RPMI8226 (cell line): ENCODE measurements around the gene INTS2.
"Not testable (repeated sequence)": the region's sequence is repeated elsewhere in the genome, so short reads cannot be mapped to it uniquely, and the experiment has no call there.

Source experiments
- DNase-seq: peaks from one replicate; pipeline ENCODE4 v3.0.0-alpha.2; 2015

INTS2 gene, protein sequence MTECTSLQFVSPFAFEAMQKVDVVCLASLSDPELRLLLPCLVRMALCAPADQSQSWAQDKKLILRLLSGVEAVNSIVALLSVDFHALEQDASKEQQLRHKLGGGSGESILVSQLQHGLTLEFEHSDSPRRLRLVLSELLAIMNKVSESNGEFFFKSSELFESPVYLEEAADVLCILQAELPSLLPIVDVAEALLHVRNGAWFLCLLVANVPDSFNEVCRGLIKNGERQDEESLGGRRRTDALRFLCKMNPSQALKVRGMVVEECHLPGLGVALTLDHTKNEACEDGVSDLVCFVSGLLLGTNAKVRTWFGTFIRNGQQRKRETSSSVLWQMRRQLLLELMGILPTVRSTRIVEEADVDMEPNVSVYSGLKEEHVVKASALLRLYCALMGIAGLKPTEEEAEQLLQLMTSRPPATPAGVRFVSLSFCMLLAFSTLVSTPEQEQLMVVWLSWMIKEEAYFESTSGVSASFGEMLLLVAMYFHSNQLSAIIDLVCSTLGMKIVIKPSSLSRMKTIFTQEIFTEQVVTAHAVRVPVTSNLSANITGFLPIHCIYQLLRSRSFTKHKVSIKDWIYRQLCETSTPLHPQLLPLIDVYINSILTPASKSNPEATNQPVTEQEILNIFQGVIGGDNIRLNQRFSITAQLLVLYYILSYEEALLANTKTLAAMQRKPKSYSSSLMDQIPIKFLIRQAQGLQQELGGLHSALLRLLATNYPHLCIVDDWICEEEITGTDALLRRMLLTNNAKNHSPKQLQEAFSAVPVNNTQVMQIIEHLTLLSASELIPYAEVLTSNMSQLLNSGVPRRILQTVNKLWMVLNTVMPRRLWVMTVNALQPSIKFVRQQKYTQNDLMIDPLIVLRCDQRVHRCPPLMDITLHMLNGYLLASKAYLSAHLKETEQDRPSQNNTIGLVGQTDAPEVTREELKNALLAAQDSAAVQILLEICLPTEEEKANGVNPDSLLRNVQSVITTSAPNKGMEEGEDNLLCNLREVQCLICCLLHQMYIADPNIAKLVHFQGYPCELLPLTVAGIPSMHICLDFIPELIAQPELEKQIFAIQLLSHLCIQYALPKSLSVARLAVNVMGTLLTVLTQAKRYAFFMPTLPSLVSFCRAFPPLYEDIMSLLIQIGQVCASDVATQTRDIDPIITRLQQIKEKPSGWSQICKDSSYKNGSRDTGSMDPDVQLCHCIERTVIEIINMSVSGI

DNA sequence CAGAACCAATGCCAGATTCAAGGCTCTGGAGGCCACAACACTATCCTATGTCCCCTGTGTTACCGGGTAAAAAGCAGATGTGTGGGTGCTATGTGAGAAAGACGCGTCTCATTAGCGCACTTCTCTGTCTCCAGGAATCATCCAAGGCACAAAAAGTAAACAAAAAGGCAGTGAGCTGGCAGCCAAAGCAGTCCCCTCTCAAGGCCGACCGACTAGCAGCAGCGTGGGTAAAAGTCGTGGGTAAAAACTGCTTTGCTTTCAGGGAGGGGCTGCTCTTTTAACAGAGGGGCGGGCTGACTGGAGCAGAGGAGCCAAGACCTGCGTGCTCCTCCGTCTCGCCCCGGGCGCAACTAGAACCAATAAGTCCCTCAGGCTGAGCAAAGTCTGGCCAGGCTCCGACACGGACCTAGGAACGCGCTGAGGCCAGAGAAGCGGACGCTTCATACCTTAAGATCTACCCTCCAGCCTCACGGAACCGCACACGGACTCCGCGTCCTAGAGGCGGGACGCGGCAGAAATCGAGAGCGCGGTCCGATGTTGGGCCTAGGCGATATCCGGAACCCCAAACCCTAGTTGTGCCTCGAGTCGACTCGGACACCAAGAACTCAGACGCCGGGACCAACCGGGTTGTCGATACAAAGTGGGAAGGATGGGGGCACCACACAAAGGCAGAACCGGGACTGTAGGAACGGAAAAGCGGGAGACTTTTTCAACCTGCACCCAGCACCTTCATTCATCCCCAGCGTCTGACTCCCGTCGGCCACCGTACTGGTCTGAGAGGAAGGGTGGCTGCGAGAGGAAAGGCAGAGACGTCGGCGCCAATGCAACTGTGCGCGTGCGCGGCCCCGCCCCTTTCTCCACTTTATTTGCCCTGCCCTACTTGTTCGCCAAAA lies at the start of gene INTS2:
Gene INTS2, minus strand, starts transcription at position 775 of the 893 bp plus-strand sequence. CDS start 1,338 bp downstream, outside the sequence.
- peak; percentile 97 for DNase-seq

- DNase-seq, result no peak
Measured at GRCh38 chr17:61974115-61974514, 46.3 kb upstream of the INTS2 start.

- no peak for DNase-seq
Measured at GRCh38 chr17:61972311-61972710, 44.5 kb upstream of the INTS2 start.

DNA sequence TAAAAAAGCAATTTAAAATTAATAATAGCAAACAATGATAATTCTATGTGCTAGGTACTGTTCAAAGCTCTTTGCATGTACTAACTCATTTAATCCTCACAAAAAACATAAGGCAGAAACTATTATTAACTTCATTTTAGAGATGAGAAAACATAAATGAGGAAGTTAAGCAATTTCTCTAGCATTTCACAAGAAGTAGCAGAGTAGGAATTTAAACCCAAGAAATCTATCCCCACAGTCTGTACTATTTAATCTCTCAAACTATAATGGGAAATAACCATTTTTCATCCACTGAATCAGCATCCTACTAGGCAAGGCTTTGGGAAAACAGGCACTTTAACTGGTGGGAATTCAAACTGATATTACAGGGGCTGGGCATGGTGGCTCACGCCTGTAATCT lies 42.2 kb upstream of the INTS2 start:
- no peak for DNase-seq

DNA sequence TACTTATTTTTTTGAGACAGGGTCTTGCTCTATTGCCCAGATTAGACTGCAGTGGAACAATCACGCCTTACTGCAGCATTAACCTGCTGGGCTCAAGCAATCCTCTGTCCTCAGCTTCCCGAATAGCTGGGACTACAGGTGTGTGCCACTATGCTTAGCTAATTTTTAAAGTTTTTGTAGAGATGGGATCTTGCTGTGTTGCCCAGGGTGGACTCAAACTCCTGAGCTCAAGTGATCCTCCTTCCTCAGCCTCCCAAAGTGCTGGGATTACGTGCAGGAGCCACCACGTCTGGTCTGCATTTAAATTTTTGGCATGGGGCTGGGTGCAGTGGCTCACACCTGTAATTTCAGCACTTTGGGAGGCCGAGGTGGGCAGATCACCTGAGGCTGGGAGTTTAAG lies 41.0 kb upstream of the INTS2 start:
- no peak for DNase-seq

- DNase-seq, result no peak
Measured at GRCh38 chr17:61967729-61968128, 39.9 kb upstream of the INTS2 start.

DNA sequence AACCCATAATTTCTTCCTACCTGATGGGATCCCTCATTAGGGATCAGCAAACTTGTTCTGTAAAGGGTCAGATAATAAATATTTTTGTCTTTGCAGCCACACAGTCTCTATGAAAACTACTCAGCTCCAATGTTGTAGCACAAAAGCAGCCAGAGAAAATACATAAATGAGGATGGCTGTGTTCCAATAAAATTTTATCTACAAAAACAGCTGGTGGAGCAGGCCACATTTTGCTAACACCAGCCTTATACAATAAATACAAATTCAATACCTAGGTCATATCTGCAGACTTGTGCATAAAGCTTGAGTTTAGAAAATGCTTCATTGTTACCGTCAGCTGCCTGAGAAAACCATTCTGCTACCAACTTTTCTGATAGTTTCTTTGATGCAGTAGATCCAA lies 38.4 kb upstream of the INTS2 start:
- no peak for DNase-seq

DNA sequence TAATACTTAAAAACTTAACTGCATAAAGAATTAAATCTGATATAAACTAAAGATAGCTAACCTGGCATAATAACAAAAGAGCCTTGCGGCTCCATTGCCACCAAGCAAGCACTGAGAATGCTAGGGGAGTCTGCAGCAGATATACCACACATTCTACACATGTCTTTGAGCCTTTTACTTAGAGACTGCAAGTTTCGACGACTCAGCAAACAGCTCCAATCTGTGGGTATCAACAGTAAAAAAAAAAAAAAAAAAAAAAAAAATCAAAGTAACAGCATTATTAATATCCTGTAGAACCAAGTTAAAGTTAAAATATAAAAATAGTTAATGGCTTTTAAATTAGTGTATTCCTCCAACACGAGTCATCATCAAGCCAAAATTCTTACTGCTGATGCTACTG lies 27.8 kb upstream of the INTS2 start:
- DNase-seq, result no peak

GRCh38 chr17:61947367-61948078 lies 19.7 kb upstream of the INTS2 start:
- no peak for DNase-seq

GRCh38 chr17:61946359-61946758 lies 18.6 kb upstream of the INTS2 start:
- DNase-seq, result no peak

DNA sequence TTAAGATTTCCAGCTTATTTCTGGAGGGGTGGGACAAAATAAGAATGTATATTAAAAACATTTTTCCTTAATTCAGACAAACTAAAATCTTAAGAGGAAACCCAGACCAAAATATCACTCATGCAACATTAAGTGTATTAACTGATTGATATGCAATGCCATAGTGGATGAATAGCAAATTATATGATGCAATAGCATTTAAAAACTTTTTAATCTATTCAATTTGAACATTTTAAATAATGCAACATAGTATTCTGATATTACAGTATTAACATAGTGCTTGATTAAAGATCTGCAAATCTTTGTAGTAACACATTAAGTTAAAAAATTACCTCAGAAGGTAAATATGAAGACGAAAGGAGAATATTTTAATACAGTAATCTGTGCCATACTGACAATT lies 15.3 kb upstream of the INTS2 start:
- DNase-seq, result no peak

DNA sequence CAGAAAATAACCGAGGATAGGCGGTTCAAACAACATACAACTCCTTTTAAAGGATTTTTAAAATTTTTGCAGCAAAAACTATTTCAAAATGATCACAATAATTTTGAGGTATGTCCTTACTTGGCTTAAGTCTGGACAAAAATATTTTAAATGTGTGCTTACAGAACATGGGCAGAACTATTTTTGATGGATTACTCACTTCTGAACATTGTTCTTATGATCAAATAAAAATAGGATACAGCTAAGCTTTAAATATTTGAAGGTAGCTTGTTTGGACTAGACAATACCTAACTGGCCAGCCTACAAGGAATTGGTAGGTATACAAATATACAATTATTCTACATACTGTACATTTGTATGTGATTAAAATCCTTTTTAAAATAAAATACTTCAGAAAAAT lies 14.3 kb upstream of the INTS2 start:
- no peak for DNase-seq

- DNase-seq, result no peak
Measured at GRCh38 chr17:61928101-61928436, 287 bp upstream of the INTS2 start.

DNA sequence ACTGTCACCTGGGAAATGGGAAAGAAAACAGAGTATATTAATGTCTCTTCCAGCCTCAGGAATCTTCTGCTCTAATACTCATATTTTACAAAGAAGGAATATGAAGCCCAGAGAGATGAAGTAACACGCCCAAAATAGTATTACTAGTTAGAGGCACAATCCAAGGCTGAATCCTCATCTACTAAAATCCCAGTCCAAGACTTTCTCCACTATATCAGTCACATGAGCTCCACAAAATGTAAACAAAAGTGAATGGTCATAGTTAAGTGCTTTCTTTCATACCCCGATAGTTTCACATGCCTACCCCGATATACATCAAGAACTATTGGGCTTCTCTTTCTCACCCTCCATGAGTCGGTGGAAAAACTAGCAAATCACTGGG lies 965 bp downstream of the INTS2 start:
- DNase-seq, result no peak

DNA sequence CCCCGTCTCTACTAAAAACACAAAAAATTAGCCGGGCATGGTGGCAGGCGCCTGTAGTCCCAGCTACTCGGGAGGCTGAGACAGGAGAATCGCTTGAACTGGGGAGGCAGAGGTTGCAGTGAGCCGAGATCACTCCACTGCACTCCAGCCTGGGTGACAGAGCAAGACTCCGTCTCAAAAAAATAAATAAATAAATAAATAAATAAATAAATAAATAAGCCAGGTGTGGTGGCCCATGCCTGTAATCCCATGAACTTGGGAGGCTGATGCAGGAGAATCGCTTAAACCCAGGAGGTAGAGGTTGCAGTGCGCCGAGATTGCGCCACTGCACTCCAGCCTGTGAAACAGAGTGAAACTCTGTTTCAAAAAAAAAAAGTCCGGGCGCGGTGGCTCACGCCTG lies 12.6 kb downstream of the INTS2 start:
- not testable (repeated sequence) for DNase-seq

DNA sequence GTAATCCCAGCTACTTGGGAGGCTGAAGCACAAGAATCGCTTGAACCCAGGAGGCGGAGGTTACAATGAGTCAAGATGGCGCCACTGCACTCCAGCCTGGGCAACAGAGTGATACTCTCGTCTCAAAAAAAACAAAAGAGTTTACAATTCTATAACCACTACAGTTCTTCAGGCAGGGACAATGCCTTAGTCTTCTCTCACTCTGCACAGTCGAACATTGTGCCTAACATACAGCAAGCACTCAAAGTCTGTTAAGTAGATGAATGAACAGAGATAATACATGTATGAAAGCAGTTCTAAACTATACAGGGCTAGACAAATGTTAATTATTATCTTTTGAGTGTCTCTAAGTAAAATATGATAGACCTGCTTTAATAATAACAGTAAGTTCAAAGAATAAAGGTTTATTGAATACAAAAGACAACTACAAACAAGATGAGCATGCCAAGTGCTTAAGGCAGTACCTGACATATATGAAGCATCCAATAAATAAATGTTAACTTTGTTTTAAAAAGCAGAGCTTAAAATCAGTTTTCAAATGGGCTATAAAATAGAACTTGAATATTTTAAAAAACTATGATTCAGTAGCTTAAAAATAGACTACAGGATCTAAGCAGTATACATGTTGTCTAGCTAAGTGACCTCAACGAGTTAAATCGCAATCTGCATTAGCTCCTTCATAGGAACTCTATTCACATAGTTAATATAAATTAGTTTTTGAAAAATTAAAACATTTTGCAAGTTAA lies 19.3 kb downstream of the INTS2 start:
- no peak for DNase-seq

GRCh38 chr17:61907361-61907760 lies 20.4 kb downstream of the INTS2 start:
- no peak for DNase-seq

DNA sequence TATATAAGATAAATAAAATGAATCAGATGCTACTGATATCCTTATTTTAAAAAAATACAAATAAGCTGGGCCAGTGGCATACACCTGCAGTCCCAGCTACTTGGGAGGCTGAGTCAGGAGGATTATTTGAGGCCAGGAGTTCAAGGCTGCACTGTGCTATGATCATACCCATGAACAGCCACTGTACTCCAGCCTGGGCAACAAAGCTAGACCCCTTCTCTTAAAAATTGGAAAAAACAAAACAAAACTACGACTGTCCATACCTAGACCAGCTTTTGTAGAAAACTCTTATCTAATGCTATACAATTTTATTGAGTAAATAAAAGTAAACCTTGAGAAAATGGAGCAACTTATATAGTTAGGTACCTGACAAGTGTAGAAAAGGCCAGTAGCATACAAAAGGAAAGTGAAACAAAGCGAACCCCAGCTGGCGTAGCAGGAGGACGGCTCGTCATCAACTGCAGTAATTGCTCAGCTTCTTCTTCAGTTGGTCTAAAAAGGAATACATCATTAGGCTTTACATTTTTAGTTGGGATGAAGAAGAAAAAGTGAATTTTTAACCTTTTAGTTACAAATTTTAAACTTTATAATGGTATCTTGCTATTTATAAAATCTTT lies 23.6 kb downstream of the INTS2 start:
- no peak for DNase-seq

DNA sequence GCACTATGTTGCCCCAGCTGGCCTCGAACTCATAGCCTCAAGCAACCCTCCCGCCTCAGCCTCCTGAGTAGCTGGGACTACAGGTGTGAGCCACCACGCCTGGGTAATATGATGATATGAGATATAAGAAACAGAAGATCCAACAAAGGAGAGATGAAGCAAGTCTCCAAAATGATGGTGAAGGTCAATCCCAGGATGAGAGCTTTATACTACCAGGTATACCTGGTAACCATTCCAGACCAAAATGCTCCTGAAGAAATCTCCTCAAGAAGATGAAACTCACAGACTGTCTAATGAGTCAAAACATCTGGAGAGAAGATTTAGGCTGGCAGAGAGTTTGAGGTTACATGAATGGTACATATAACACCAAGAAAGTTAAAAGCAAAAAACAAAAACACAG lies 24.5 kb downstream of the INTS2 start:
- no peak for DNase-seq

DNA sequence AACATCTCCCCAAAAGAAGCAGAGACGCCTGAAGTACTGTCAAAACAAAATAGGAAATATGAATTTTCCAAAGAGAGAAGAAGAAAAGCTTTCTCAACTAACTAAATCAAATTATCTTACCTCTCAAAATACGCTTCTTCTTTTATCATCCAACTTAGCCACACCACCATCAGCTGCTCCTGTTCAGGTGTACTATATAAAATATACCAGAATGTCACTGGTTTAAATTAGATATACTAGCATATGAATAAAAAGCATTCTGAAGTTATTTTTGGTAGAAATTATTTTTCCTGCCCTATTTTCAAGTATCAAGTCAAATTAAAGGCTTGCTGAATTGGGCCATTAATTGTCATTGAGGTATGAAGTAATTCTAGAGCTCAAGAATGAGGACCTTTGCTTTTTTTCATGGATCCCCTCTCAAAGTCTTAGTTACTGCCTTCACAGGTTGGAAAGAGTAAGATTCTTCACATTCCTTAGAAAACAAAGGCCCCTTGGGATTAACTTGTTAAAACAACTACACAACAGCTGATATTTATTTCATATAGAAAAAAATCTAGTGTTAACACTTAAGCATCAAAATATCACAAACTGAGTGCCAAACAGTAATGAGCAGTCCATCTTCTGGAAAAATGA lies 30.1 kb downstream of the INTS2 start:
- no peak for DNase-seq
